Heart right ventricle (tissue), 16 donors: ENCODE measurements around the gene GTF2F1. TPM values are rescaled to one million over a fixed set of nuclear protein-coding genes. Genes with fewer than 3 reads are reported as not detected.
"Not testable (repeated sequence)": the region's sequence is repeated elsewhere in the genome, so short reads cannot be mapped to it uniquely, and the experiment has no call there.

Experiments used
- ATAC-seq, 8 donors: fragments of 200-7000 bp; cut with Tn5 transposase; one replicate each; pipeline ENCODE4 v1.9.1; 2020; ENCODE audit warnings: mild to moderate bottlenecking in 8 of 8, moderate library complexity in 8 of 8, moderate number of reproducible peaks in 1 of 8
- DNase-seq, 2 donors: peaks; one replicate each; pipeline ENCODE4 v3.0.0-alpha.2; 2020
- H3K27ac ChIP-seq, 10 donors: fragments of 200-600 bp; sonication (generic) in 2 of 10; one replicate each; pipeline versions ENCODE4 v1.5.0 to v1.8.0; 2020 to 2022; ENCODE audit warnings: mild to moderate bottlenecking in 3 of 10
- H3K27me3 ChIP-seq, 7 donors: fragments of 200-600 bp; one replicate each; pipeline ENCODE4 v1.8.0; 2021 to 2022; ENCODE audit warnings: mild to moderate bottlenecking in 2 of 7
- H3K36me3 ChIP-seq, 9 donors: fragments of 200-600 bp; sonication (generic) in 1 of 9; one replicate each; pipeline versions ENCODE4 v1.5.0 to v1.8.0; 2020 to 2022; ENCODE audit warnings: mild to moderate bottlenecking in 2 of 9
- H3K4me1 ChIP-seq, 9 donors: fragments of 200-600 bp; sonication (generic) in 1 of 9; one replicate each; pipeline versions ENCODE4 v1.5.0 to v1.8.0; 2020 to 2022; ENCODE audit warnings: mild to moderate bottlenecking in 4 of 9
- H3K4me3 ChIP-seq, 10 donors: fragments of 200-600 bp; sonication (generic) in 2 of 10; one replicate each; pipeline versions ENCODE4 v1.5.0 to v1.8.0; 2020 to 2022; ENCODE audit warnings: mild to moderate bottlenecking in 7 of 10, moderate library complexity in 2 of 10
- H3K9me3 ChIP-seq, 11 donors: fragments of 200-600 bp in 10 of 11; sonication (generic) in 2 of 11; one replicate each; pipeline versions ENCODE4 v1.5.0 to v1.8.0; 2013 to 2022; ENCODE audit warnings: mild to moderate bottlenecking in 2 of 11, control low read depth in 1 of 11, moderate library complexity in 1 of 11
- WGBS, 2 donors: extraction: QIAGEN DNeasy Blood & Tissue Kit; methylation state at CpG; one replicate each; pipeline ENCODE4 v1.1.7; 2013; ENCODE audit warnings: inconsistent platforms in 1 of 2; 5-methylcytosine and 5-hydroxymethylcytosine counted together
- intact Hi-C, 10 donors: fragments of 100-400 bp; cut with DNase I; formaldehyde crosslinking; loops; one replicate each; pipeline versions ENCODE4 v1.11.1 to v1.14.2; 2022
- polyA plus RNA-seq, 2 donors: library from polyadenylated mRNA; stranded (reverse); fragments of 200-250 nt; gene quantifications; one replicate each; pipeline ENCODE4 v1.2.3, GENCODE V29; 2013
- total RNA-seq, 10 donors: library from RNA; stranded (reverse); fragmentation: NEBNext Ultra II Directional in 3 of 10; extraction: Animal tissue kit (Norgen Biotek cat#: 25700) in 3 of 10; gene quantifications; one replicate each; pipeline versions ENCODE4 v1.2.1 to v1.2.4, GENCODE V29; 2021 to 2023
- TF ChIP-seq, protein P1 (sequence below), 9 donors: fragments of 200-600 bp; sonication (generic) in 2 of 9; IDR thresholded peaks; one replicate each; pipeline versions ENCODE4 v1.5.0 to v1.8.0; 2021 to 2022; ENCODE audit warnings: antibody characterized with exemption in 9 of 9, mild to moderate bottlenecking in 5 of 9, moderate library complexity in 1 of 9
- donor health status: Arrhythmogenic right ventricular cardiomyopathy.
- donor health status: ischemic (EF 13 %, LVEDD 7.1; RV severe dilation, severe dysfunction).
- donor health status: healthy with polysubstance abuse.
- donor health status: DM: no; HTN: yes; CAD: no.
- donor health status: DM: no; HTN: no; CAD: no.
- donor health status: ischemic (EF 25% LVEDD 6.9; RV normal size, moderate dysfunction).
- donor health status: ischemic (EF 25% LVEDD 5.7; RV mildly dilated, moderate dysfunction).
- donor health status: healthy.
- donor health status: DM: yes; HTN: yes; CAD: no.
- donor health status: Ischemic cardiomyopathy.
- donor health status: ischemic (EF 35%, LVEDD 5.7; RV mildly dilated, moderate dysfunction).
- donor health status: nonischemic (EF 11% LVEDD 7.7; RV severe dilation, severe dysfunction).
- donor health status: DM: yes; HTN: yes; CAD: no.
- donor health status: PGD.
- donor health status: ischemic (EF 29% LVEDD 5.4; RV normal size, mild dysfunction).
- donor health status: nonischemic (EF 23%, LVEDD 6.1; RV moderate dilation, normal function).

The GTF2F1 gene
- total and polyA plus RNA-seq, 12 donors = 23.3 to 44.8 (median 30.8) TPM

DNA sequence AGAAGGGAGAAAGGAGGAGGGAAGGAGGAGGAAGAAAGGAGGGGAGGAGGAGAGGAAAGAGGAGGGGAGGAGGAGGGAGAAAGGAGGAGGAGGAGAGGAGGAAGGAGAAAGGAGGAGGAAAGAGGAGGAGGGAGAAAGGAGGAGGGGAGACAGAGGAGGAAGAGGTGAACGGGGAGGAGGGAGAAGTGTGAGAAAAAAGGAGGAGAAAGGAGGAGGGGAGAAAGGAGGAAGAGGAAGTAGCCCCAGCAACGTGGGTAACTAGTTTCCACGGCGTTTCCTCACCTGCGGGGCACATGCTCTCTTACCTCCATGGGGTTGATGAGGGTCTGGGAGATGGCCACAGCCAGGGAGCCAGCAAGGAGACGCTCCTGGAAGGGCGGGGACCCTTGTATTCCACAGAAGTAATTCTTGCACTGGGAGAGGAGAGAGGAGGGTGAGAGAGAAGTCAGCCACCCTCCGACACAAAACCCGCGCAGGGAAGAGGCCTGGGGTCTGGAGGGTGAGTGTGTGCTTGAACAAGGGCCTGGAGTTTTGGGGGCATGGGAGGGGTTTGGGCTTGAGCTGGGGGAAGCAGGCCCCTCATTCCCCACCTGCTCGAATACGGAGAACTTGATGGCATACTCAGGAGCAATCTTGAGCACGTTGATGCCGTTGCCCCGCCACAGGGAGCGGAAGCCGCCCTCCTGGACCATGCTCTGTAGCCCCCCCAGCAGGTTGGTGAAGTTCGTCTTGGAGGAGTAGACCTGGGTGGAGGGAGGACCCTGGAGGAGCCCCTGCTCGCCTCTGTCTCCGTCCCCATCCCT lies 36.7 kb upstream of the GTF2F1 start:
- Histone ChIP-seq H3K27ac (no peak overlapping the region), H3K4me3 (no peak overlapping the region), H3K27me3 (no peaks in the 10 kb centered on the region), H3K4me1 (peaks cover 0 to 7% (median 4%) of the 10 kb centered on the region in 9 donors), H3K36me3 (no peaks in the 10 kb centered on the region), H3K9me3 (no peaks in the 10 kb centered on the region)
- ATAC-seq = no peak
- WGBS, 2 donors = 52 to 67% methylated on average over 20 of the region's 20 CpGs
- intact Hi-C loops = loop anchor here in 1 of 10 donors (10.0 kb wide), 1 partner anchor 55 kb away; the partner anchor contains the start of genes ALKBH7 and PSPN
- TF ChIP-seq, protein P1, sequence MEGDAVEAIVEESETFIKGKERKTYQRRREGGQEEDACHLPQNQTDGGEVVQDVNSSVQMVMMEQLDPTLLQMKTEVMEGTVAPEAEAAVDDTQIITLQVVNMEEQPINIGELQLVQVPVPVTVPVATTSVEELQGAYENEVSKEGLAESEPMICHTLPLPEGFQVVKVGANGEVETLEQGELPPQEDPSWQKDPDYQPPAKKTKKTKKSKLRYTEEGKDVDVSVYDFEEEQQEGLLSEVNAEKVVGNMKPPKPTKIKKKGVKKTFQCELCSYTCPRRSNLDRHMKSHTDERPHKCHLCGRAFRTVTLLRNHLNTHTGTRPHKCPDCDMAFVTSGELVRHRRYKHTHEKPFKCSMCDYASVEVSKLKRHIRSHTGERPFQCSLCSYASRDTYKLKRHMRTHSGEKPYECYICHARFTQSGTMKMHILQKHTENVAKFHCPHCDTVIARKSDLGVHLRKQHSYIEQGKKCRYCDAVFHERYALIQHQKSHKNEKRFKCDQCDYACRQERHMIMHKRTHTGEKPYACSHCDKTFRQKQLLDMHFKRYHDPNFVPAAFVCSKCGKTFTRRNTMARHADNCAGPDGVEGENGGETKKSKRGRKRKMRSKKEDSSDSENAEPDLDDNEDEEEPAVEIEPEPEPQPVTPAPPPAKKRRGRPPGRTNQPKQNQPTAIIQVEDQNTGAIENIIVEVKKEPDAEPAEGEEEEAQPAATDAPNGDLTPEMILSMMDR (IDR thresholded peaks at IDR 0.05) = no peak
- DNase-seq = no peak

DNA sequence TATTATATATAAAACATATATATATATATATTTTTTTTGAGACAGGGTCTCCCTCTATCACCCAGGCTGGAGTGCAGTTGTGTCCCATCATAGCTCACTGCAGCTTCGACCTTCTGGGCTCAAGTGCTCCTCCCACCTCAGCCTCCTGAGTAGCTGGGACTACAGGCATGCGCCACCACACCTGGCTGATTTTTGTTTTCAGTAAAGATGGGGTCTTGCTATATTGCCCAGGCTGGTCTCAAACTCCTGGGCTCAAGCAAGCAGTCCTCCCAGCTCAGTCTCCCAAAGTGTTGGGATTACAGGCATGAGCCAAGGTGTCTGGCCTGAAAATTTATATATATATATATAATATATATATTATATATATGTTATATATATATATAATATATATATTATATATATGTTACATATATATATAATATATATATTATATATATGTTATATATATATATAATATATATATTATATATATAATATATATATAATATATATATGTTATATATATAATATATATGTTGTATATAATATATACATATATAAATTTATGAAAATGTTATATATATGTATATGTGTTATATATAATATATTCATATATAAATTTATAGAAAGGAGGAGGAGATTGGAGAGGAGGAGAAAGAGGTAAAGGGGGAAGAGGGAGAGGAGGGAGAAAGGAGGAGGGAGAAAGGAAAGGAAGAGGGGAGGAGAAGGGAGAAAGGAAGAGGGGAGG lies 35.9 kb upstream of the GTF2F1 start:
- H3K4me3 ChIP-seq, ATAC-seq, H3K9me3 ChIP-seq, DNase-seq, H3K4me1 ChIP-seq, H3K27ac ChIP-seq, H3K27me3 ChIP-seq, H3K36me3 ChIP-seq: not testable (repeated sequence)
- intact Hi-C loops = loop anchor here in 1 of 10 donors (10.0 kb wide), 1 partner anchor 54 kb away; the partner anchor contains the start of genes ALKBH7 and PSPN
- 91 to 92% methylated on average over 2 of the region's 2 CpGs for WGBS, 2 donors

DNA sequence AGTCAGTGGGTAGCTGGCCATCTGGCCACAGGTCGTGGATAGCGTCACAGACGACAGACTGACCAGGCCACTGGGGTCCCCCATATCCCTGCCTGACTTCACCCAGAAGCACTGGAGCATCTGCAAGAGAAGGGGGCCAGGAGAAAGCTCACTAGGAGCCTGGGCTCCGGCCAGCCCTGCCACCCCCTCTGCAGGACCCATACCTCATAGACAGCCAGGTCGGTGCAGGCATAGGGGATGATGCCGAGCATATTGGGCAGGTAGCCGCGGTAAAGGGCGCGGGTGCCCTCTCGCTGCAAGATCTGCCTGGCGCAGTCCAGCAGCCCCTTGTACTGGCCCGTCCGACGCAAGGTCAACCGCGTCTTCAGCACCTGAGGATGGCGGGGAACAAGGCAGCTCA lies 34.2 kb upstream of the GTF2F1 start:
- no peak for DNase-seq
- intact Hi-C loops = loop anchor here in 1 of 10 donors (10.0 kb wide), 1 partner anchor 52 kb away; the partner anchor contains the start of genes ALKBH7 and PSPN
- TF ChIP-seq, protein P1 (IDR thresholded peaks at IDR 0.05) = no peak

DNA sequence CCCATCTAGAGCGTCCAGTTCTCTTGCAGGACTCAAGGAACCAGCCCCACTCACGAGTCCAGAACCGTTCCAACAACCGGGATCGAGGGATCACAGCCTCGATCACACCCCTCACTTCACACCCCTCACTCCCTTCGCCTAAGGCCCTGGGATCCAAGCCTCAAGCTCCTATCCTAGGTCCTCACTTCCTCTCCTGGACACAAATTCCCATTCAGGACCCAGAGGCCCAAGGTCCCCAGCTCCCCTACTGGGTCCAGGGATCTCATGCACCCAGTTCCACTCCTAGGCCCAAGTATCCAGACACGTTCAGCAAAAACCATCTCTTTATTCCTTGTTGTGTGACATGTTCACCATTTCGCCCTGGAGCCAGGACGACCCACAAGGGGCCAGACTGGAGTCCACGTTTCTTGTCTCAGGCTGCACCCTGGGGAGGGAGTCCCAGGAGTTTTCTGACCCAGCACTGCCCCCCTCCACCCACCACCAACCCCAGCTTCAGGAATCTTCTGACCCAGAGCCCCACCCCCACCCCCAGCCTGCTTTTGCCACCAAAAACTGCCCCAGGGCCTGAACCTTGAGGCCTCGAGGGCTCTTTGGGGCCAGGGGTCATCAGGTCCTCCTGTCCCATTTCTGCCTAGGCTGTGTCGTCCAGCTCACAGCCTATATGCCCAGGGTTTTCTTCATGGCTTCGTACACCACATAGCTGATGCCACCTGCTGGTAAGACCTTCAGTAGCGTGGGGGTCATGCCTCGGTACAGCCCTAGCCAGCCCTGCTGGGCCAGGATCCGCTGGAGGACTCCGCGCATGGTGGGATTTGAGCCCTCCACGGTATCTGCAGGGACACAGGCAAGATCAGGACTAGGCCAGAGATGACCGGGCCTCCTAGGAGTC lies 33.0 kb upstream of the GTF2F1 start:
- H3K27me3 ChIP-seq = no peaks in the 10 kb centered on the region
- H3K36me3 ChIP-seq = peaks cover 0 to 15% (median 0%) of the 10 kb centered on the region in 9 donors
- ATAC-seq = no peak
- TF ChIP-seq, protein P1 (IDR thresholded peaks at IDR 0.05) = peak in 2 of 9 donors; percentile 7 to 13
- H3K27ac ChIP-seq = peak overlapping the region; percentile 32 to 94 (median 80)
- peaks cover 10 to 34% (median 29%) of the 10 kb centered on the region in 9 donors for H3K4me1 ChIP-seq
- intact Hi-C loops = loop anchor here in 3 of 10 donors (1.0 to 10.0 kb wide), 4 partner anchors 33 to 53 kb away; partner anchors contain the start of genes ALKBH7 (in 3 of the 3), GTF2F1 (in 1 of the 3) and PSPN (in 1 of the 3)
- no peaks in the 10 kb centered on the region for H3K9me3 ChIP-seq
- peak overlapping the region in 9 of 10 donors; percentile 1 to 90 (median 30) for H3K4me3 ChIP-seq
- no peak for DNase-seq
- WGBS, 2 donors = 89 to 92% methylated on average over 20 to 21 of the region's 21 CpGs

More for the DNA sequence above, 34.2 kb upstream of the GTF2F1 start:
- Histone ChIP-seq H3K4me1 (peaks cover 10 to 25% (median 22%) of the 10 kb centered on the region in 9 donors), H3K36me3 (peaks cover 0 to 3% (median 0%) of the 10 kb centered on the region in 9 donors), H3K4me3 (no peak overlapping the region), H3K9me3 (no peaks in the 10 kb centered on the region), H3K27me3 (no peaks in the 10 kb centered on the region), H3K27ac (no peak overlapping the region)
- whole genome bisulfite sequencing, 2 donors = 93 to 97% methylated on average over 18 of the region's 18 CpGs
- no peak for ATAC-seq
